GM12864 (cell line): Measurements from ENCODE around the gene NEURL1B.

Experiments used
- DNase-seq: peaks from one replicate; pipeline ENCODE4 v3.0.0-alpha.2; 2011; ENCODE audit warnings: low read depth
- H3K4me3 ChIP-seq: 2 replicates; pipeline ENCODE4 v1.5.1; 2011; ENCODE audit warnings: mild to moderate bottlenecking, low read depth, low read length, control low read depth
- TF ChIP-seq, protein P1 (sequence below): IDR thresholded peaks from 2 replicates; pipeline ENCODE4 v1.5.1; 2011; ENCODE audit warnings: low read depth, mild to moderate bottlenecking, moderate library complexity, low read length, control low read depth, inconsistent platforms; ENCODE audit errors: missing control alignments

Gene NEURL1B

DNA sequence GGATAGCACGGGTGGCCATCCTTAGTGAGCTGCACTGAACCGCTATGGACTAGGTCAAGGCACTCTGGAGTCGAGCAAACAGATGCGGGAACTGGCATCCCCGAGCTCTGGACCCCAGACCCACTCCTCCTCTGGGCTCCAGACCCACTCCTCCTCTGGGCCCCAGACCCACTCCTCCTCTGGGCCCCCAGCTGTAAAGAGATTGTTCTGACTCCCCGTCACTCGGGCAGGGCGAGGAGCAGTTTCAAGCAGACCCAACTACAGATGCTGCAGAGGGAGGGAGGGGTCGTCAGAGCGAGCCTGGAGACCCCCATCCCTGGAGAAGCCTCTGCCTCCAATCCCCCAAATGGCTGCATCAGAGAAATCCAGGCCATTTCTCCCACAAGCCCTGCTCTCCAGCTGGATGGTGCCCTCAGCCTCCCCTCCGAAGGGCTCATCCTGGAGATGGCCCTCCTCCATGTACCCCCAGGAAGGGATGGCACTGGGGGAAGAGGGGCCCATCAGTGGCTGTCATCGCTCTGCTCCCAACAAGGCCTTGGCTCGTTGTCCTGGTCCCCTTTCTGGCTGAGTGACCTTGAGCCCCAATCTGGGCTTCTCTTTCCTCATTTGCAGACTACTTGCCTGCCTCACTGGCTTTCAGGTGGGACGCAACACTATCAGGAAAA is 91.3 kb downstream of the NEURL1B start:
- TF ChIP-seq, protein P1, sequence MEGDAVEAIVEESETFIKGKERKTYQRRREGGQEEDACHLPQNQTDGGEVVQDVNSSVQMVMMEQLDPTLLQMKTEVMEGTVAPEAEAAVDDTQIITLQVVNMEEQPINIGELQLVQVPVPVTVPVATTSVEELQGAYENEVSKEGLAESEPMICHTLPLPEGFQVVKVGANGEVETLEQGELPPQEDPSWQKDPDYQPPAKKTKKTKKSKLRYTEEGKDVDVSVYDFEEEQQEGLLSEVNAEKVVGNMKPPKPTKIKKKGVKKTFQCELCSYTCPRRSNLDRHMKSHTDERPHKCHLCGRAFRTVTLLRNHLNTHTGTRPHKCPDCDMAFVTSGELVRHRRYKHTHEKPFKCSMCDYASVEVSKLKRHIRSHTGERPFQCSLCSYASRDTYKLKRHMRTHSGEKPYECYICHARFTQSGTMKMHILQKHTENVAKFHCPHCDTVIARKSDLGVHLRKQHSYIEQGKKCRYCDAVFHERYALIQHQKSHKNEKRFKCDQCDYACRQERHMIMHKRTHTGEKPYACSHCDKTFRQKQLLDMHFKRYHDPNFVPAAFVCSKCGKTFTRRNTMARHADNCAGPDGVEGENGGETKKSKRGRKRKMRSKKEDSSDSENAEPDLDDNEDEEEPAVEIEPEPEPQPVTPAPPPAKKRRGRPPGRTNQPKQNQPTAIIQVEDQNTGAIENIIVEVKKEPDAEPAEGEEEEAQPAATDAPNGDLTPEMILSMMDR = no peak
- no peak for DNase-seq
- H3K4me3 ChIP-seq = no peak overlapping the region

DNA sequence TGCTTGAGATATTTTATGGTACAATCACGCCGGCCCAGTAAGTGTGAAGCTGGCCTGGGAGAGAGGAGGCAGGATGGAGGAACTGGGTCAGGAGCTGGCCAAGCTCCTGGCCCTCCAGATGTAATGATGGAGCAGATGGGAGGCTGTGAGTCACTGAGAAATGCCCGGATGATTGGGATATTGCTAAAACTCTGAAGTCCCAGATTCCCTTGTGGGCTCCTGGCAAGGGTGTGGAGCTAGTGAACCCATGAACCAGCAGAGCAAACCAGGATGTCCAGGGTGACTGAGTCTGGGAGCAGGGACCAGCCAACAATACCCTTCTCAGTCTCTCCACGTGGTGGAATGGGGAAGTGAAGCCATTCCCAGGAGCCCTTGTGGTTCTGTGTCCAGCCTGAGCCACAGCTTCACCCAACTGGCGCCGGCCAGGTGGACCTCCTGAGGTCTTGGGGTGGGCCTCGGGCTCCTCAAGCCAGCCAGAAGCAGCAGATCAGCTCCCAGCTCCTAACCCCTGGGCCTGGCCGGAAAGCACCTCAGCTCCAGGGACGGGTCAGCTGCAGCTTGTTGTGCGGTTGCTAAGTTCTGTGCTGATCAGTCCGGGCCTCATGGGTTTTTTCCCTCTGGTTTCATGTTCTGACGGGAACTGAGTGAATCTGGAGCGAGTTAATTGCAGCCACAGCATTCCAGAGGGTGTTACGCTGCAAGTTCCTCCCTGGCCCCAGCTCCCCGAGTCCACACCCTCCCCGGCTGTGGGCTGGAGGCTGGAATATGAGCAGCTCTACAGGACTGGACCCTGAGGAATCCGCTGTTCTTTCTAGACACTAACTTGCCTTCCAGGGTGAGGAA is 92.3 kb downstream of the NEURL1B start:
- TF ChIP-seq, protein P1 = no peak
- H3K4me3 ChIP-seq = no peak overlapping the region
- DNase-seq = no peak

DNA sequence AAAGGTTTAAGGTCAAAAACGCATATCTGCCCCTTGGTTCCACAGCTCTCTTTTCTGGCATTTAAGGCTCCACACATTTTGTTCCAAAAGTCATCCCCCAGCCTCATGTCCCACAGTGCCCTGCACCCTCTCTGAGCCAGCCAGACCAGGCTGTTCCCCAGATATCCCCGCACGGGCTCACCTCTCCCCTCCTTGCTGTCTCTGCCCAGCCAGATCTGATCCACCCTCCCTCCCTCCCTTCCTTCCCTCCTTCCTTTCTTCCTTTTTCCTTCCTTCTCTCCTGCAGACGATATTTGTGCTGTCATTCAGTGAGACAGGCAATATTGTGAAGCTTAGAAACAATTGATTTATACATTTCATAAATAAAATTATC is 92.9 kb downstream of the NEURL1B start:
- no peak for DNase-seq
- no peak overlapping the region for H3K4me3 ChIP-seq
- TF ChIP-seq, protein P1 = no peak

DNA sequence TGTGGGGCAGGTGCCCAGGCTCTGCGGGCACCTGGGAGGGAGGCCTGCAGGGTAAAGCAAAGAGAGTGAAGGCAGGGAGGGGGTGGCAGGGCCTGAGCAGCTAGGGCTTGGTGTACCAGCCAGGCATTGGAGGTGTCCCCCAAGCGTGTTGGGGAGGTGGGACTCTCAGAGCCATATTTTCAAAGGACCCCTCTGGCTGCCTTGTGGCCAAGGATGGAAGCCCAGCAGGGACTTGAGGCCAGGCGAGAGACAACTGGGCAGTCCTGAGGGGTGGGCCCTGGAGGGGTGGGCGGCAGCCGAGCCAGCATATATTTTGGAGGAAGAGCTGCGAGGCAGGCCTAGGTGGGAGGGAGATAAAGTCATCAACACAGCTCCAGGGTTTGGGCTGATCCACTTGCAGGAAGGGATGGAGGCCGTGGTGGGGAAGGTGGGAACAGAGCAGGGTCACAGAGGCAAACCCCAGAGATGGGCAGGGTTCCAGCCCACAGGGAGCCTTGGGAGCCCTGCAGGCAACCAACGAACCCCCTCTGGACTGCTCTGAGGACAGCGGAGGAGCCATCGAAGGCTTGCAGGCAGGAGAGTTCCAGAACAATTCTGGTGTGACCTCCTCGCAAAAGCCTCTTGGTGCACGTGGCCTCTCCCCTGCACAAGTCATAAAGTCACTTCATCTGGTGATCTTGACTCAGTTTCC is 94.2 kb downstream of the NEURL1B start:
- DNase-seq = no peak
- TF ChIP-seq, protein P1 = no peak
- no peak overlapping the region for H3K4me3 ChIP-seq

DNA sequence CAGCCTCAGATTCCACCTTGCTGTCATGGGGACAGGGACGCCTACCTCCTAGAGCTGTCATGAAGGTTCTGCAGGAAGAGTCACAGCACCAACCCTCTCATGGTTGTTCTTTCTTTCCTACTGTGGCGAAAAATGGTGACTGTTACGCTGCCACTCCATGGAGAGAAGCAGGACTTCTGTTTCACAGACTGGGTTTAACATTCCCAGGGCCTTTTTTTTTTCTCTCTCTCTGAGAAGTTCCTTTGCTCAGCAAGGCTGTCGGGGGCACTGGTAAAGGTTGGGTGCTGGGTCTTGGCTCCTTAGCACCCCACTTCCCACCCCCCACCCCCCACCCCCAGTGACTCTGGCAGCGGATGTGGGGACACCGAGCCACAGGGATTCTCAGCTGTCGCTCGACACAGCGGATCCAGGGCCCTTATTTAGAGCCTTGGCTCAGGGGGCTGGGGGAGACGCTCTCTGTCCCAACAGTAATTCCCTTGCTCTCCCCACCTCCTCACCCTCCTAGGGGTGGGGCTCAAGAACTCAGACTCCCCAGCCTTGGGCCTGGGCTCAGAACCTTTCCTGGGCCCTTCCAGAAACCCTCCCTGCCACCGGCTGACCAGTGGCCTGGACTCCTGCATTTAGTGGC is 95.6 kb downstream of the NEURL1B start:
- H3K4me3 ChIP-seq = no peak overlapping the region
- TF ChIP-seq, protein P1 = no peak

DNA sequence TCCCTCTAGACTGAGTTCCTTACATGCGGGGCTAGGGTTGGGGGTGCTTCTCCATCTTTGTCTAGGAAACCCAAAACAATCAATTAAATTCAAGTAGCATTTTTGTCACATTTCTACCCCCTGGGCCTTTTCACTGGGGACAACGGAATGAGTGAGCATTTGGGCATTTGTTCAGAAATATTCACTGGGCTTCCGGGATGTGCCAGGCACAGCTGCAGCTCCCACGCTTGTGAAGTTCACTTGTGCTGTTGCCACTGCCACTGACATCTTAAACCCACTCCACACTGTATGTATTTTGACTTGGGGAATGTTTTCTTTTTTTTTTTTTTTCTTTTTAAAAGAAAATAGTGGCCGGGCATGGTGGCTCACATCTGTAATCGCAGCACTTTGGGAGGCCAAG is 98.3 kb downstream of the NEURL1B start:
- no peak for DNase-seq
- H3K4me3 ChIP-seq = no peak overlapping the region
- TF ChIP-seq, protein P1 = no peak

More for the DNA sequence above, 95.6 kb downstream of the NEURL1B start:
- no peak for DNase-seq
